NOMO-1 treated with dmso at 0.1 percent for 144 hours (cell line): ENCODE measurements around the gene FCRLB.
"Not testable (repeated sequence)": the region's sequence is repeated elsewhere in the genome, so short reads cannot be mapped to it uniquely, and the experiment has no call there.

Source experiments
- DNase-seq: peaks from one replicate; lab custom pipeline; 2025; ENCODE audit not compliant: unreplicated experiment; lab: John Stamatoyannopoulos, UW

Gene FCRLB

DNA sequence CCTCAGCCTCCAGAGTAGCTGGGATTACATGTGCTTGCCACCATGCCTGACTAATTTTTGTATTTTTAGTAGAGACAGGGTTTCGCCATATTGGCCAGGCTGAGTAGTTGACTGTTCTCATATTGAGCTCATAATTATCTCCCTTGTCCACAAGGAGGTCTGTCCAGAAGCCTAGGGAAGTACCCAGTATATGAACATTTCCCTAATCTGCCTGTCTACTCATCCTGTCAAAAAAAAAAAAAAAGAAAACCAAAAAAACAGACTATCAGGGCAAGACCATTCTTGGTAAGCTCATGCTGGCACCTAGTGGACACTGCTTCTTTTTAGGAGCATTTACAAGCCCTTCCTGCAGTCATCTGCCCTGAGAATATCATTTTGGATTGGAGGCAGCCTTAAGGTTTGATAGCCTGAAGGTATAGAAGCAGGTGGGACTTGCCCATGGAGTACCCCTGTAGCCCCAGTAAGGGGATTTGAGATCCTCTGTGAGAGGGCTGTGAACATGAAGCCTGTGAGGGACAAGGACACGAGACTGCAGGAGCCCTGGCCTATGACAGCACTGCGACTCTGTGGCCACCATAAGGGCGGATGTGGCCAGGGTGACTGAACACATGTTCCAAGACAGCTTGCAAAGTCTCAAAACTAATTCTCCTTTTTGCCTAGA is 17.4 kb downstream of the FCRLB start:
- peak; percentile 87 for DNase-seq

DNA sequence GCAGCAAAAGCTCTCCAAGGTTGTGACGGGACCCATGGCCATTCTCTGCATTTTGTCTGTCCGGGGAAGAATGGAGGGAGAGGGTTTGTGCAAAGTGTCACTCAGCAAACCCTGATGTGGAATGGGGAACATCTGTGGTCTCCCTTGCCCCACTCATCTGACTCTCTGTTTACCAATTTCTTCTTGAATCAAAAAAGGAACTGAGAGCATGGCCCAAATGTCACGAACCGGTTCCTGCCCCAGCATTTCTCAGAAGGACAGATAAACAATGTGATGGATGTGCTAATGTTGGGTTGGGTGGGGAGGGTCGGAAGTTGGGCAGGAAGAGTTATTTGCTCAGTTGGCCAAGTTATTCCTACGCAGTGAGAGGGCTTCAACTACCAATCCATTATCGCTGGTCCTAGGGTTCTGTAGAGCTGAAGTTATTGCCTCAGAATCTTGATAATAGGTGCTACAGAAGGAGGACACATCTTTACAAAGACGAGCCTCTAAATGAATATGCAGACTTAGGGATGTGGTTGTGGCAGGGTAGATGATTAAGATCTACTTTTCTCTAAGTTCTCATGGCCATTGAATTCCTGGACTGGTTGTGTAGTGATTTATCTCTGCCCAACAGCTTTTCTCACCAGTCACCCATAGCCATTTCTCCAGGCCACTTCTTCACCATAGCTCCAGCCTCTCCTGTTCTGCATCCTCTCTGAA is 18.7 kb downstream of the FCRLB start:
- DNase-seq: peak; percentile 24

DNA sequence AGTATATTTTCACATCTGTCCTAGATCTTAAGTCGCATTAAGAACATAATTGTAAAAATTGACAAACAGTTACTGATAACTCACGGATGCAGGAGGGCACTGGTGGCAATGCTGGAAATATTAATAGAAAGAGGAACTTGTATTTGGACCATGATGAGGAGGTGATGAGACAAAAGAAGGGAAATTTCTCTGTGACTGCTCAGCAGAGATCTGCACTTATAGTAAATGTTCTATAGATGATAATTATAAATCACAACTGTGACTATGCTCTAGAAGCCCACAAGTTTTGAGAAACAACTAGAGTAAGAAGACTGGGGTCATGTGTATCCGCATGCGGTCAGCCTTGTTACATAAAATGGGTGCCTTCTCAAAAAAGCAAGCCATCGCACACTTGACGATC is 19.6 kb downstream of the FCRLB start:
- no peak for DNase-seq

DNA sequence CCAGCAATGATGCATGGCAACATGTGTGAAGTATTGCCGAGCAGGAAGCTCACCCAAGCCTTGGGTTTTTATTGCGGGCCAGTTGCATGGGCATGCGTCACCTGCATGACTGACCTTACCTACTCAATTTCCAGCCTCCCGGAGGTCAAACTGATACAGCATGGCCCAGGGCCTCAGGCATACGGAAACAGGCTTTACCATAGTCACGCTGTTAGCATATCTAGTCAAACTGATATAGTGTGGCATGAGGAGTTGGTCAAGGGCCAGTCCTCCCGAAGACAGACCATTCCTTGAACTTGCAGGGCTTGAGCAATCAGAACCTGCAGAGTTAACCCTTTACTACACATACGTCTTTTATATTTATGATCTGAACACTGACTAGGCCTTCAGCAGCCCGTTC is 21.9 kb downstream of the FCRLB start:
- no peak for DNase-seq

DNA sequence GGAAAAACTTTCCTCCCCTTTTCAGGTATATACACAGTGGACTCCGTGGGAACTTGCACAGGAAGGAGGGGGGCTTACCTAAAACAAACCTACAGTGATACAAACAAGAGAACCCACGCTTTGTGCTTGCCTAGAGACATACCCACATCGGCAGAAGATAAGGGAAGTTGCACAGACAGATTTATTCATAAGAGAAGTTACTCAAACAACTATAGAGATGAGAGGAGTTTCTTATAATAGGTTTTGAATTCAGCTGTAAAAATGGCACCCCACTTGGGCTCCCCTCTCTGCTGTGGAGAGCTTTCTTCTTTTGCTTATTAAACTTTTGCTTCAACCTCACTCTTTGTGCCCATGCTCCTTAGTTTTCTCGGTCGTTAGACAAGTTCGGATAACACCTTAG is 26.5 kb downstream of the FCRLB start:
- no peak for DNase-seq

DNA sequence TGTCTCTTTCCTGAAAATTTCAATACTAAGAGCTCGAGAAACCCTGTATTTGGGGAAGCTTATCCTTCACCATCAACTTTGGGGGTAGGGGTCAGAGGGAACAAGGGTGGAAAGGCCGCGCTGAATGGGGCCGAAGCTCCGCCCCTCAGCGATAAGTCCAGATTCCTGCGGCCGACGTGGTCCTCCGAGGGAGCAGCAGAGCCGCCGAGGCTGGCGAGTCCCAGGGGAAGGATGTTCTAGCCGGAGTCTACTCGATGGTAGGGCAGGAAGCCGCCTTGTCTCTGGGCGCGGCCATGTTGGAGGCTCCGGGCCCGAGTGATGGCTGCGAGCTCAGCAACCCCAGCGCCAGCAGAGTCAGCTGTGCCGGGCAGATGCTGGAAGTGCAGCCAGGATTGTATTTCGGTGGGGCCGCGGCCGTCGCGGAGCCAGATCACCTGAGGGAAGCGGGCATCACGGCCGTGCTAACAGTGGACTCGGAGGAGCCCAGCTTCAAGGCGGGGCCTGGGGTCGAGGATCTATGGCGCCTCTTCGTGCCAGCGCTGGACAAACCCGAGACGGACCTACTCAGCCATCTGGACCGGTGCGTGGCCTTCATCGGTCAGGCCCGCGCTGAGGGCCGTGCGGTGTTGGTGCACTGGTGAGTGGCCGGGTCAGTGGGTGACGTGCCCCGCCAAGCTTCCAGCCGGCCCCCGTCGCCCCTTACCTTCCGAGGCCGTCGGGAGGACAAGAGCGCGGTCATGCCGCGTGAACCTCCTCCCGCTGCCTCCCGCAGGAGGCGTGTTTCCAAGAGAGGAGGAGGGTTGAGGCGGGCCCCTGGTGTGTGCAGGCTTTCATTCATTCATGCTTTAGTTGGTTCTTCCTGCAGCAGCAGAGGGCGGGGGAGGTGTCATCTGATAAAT is 28.4 kb downstream of the FCRLB start, which contains the start of gene DUSP12:
TSS of gene DUSP12 (plus strand) at position 278 of the 899 bp plus-strand sequence. CDS start at position 294, 16 bp downstream.
- DNase-seq: peak; percentile 94

DNA sequence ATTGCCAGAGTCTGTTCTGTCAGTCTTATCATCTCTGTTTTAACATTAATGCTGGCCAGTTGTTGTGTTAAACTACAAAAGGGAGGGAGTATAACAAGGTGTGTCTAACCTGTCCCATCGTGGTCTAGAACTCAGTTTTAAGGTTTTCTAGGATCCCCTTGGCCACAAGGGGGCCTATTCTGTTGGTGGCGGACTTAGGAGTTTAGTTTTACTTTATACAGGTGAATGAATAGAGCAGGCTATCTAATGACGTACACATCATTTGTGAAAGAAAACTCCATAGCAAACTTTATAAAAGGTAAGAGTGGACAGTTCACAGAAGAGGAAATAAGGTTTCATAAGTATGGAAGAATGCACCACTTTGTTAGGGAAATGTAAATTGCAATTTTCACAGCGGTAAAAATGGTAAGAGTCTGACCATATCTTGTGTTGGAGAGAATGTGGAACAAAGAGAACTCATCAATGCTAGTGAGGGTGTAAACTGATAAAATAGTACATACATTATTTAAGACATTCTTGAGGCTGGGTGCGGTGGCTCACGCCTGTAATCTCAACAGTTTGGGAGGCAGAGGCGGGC is 42.3 kb downstream of the FCRLB start:
- no peak for DNase-seq

DNA sequence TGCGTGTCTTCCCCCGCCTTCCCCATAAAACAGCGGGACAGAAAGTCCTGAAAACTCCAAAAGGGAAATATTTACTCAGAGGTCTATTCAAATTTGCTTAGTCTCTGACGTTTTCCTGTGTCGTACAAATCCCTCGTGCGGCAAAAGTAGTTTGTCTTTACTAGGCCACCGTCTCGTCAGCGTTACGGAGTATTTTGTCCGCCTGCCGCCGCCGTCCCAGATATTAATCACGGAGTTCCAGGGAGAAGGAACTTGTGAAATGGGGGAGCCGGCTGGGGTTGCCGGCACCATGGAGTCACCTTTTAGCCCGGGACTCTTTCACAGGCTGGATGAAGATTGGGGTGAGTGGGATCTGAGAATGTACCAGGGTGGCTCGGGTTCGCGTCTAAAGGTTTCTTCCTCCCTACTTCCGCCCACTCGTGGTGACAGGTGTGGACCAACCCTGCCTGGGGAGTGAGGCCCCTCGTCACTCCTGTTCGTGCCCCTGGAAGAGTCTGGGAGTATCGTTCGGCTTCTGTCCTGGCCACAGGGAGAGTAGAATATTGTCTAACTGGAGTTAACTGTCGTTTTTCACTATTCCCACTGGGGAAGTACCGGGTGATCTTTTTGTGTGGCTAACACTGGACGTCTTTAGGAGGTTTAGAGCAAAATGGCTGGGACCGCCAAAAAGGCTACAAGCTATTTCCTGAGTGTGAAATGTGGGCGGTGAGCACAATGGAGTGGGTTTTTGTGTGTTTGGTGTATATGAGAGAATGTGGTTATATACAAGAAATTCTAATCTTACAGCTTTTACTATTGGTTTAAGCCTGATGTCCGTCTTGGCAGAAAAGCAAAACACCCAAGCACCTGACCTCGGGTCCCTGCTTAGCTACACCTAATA is 45.0 kb downstream of the FCRLB start, which contains the start of gene ATF6:
TSS of gene ATF6 (plus strand) at position 219 of the 880 bp plus-strand sequence. CDS start at position 260, 41 bp downstream.
- DNase-seq: peak; percentile 83

DNA sequence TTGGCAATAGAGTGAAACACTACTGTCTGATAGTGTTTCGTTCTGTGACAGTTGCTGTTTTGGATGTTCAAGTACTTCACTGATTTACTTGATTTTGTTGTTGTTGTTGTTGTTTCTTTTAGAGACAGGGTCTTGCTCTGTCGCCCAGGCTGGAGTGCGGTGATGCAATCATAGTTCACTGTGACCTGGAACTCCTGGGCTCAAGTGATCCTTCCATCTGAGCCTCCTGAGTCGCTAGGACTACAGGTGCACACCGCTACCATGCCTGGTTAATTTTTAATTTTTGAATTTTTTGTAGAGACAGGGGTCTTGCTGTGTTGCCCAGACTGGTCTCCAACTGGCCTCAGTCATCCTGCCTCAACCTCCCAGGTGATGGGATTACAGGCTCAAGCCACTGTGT is 47.1 kb downstream of the FCRLB start:
- no peak for DNase-seq

DNA sequence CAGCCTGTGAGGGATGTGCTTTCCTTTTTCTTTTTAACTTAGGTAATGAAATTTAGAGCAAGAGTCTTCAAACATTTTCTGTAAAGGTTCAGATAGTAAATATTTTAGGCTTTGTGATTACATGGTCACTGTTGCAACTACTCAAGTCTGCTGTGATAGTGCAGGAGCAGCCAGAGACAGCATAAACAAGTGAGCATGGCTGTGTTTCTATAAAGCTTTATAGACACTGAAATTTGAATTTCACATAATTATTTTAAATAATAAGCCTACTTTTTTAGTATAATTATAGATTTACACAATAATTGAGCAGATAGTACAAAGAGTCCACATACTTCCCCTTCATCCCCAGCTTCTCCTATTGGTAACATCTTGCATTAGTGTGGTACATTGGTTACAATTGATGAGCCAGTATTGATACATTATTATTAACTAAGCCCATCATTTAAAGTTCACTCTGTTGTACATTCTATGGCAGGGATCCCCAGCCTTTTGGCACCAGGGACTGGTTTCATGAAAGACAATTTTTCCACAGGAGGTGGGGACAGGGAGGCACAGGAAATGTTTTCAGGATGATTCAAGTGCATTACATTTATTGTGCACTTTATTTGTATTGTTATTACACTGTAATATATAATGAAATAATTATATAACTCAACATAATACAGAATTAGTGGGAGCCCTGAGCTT is 47.8 kb downstream of the FCRLB start:
- no peak for DNase-seq

DNA sequence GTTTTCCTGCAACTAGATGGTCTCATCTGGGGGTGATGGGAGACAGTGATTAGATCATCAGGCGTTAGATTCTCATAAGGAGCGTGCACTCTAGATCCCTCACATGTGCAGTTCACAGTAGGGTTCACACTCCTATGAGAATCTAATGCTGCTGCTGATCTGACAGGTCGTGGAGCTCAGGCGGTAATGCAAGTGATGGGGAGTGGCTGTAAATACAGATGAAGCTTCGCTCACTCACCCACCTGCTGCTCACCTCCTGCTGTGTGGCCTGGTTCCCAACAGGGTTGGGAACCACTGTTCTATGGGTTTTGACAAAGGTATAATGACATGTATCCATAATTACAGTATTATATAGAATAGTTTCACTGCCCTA is 48.3 kb downstream of the FCRLB start:
- DNase-seq: not testable (repeated sequence)

DNA sequence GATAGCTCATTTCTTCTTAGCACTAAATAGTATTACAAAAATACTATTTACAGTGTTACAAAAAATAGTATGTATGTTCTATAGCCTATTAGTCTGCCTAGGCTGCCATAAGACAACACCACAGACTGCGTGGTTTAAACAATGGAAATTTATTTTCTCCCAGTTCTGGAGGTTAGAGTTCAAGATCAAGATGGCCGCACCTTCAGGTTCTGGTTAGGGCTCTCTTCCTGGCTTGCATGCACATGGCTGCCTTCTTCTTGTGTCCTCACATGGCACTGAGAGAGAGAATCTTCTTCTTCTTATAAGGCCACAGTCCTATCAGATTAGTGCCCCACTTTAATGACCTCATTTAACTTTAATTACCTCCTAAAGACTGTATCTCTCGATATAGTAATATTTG is 48.9 kb downstream of the FCRLB start:
- DNase-seq: no peak

DNA sequence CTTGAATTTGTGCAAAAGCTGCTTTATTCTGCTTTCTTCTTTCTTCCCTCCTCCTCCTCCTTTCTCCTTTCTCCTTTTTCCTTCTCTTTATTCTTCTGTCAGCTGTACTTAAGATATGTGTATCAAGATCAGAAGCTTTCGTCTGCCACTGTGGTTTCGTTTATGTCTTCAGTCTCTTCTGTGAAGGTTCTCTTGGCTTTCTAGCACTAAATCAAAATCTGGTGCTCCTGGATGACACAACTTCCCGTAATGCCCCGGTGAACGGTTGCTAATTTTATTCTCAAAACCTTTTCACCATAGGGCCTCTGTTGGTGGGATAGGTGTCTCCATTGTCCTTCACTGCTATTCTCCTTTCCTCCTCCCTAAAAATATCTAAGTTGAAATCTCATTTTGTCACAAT is 49.8 kb downstream of the FCRLB start:
- no peak for DNase-seq

DNA sequence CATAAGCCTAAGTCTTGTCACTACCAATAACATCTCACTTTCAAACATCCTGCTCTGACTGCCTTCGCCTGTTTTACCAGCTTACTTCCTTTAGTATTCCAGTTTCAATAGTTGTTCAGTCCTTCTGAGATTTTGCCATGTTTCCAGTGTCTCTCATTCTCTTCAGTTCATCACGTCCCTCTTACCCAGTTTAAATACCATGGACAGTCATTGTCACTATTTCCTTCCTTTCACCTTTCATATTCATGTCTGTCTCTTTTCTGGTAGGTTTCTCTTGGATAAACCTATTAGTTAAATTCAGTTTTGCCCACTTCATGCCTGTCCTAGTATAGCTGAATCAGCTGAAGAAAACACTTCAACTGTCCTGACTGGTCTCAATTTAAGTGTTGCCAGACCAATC is 50.6 kb downstream of the FCRLB start:
- no peak for DNase-seq

DNA sequence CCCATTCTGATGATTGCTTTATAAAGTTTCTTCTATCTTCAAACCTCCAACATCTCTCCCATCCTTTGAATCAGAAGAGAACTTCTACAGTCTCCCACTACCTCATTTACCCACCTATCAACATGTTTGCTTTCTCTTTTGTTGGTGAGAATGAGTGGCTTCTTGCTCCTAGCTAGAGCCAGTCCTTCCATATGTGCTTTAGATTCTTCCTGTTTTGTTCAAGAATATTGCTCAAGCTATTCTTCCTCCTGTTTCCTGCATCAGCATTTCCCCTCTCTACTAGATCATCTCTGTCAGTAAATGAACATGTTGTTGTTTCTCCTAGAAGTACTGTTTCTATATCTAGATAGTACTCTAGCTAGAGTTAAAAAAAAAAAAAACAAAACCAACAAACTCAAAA is 51.1 kb downstream of the FCRLB start:
- DNase-seq: peak; percentile 45

DNA sequence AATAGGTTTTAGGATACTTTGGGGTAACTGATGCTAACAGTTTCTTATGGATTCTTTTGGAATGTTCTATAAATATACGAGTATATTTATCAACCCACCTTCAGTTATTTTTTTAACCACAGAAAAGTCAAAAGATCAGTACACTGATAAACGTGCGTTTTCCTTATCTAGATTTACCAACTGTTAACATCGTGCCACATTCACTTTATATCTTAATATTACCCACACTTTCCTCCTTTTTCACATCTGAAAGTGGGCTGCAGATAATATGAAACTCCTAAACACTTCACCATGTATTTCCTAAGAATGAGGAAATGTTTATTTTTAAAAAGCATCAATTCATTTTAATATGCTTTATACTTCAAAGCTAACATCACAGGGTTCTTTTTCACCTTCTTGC is 52.4 kb downstream of the FCRLB start:
- DNase-seq: no peak

DNA sequence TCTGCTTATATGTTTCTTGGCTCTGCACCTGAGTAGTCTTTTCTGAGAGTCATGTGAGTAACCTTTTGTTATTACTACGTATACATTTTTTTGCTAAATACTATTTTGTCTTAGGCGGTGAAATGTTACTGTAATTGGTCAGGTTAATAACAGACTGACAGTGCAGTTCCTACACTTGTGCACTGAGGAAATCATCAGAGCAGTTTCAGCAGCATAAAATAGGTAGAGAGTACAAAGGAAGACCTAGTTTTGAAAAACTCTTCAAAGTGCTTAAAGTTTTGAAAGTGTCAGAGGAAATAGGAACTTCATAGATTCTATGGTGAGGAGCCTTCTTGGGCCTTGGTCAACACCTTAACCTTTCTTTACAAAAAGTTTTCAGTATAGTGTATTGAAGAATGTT is 55.9 kb downstream of the FCRLB start:
- DNase-seq: no peak
